Measurements from ENCODE around the gene NHSL1.

The NHSL1 gene

DNA sequence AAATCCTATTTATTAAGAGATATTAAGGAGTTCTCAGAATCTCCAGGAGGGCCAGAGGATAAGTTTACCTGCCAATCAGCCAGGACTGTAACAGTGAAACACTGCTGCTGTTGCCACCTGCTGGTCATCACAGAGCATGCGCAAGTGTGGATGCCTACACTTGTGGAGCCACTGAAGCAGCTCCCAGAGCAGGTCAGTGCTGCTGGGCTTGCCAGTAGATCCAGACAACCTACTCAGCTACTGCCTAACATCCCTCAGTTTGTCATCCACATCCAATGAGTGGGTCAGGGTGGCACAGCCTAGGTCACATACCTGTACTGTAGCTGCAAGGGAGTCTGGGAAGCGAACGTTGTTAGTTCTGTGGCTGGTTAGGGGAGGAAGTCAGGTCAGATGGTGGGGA, 18.3 kb upstream of the NHSL1 start:
- TF ChIP-seq, protein P1, sequence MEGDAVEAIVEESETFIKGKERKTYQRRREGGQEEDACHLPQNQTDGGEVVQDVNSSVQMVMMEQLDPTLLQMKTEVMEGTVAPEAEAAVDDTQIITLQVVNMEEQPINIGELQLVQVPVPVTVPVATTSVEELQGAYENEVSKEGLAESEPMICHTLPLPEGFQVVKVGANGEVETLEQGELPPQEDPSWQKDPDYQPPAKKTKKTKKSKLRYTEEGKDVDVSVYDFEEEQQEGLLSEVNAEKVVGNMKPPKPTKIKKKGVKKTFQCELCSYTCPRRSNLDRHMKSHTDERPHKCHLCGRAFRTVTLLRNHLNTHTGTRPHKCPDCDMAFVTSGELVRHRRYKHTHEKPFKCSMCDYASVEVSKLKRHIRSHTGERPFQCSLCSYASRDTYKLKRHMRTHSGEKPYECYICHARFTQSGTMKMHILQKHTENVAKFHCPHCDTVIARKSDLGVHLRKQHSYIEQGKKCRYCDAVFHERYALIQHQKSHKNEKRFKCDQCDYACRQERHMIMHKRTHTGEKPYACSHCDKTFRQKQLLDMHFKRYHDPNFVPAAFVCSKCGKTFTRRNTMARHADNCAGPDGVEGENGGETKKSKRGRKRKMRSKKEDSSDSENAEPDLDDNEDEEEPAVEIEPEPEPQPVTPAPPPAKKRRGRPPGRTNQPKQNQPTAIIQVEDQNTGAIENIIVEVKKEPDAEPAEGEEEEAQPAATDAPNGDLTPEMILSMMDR (IDR thresholded peaks at IDR 0.05): peak; percentile 77

GRCh38 chr6:138515657-138516248, 16.5 kb upstream of the NHSL1 start:
- Histone ChIP-seq H3K4me1 (ENCODE audit: control insufficient read depth in 1 of 2, insufficient read depth in 1 of 2, low read depth in 1 of 2, low read length in 1 of 2) (no peaks in the 10 kb centered on the region), H3K9me3 (no peaks in the 10 kb centered on the region), H3K4me3 (ENCODE audit: low read depth in 1 of 2, low read length in 1 of 2) (no peak overlapping the region), H3K36me3 (no peaks in the 10 kb centered on the region), H3K27ac (no peak overlapping the region), H3K27me3 (no peaks in the 10 kb centered on the region)
- TF ChIP-seq, protein P1 (IDR thresholded peaks at IDR 0.05): no peak

More for the DNA sequence above, 18.3 kb upstream of the NHSL1 start:
- no peak overlapping the region for H3K27ac ChIP-seq
- no peaks in the 10 kb centered on the region for H3K36me3 ChIP-seq
- H3K9me3 ChIP-seq: no peaks in the 10 kb centered on the region
- no peaks in the 10 kb centered on the region for H3K27me3 ChIP-seq
- peaks cover 5 to 6% of the 10 kb centered on the region in 2 experiments for H3K4me1 ChIP-seq (ENCODE audit: control insufficient read depth in 1 of 2, insufficient read depth in 1 of 2, low read depth in 1 of 2, low read length in 1 of 2)
- no peak overlapping the region for H3K4me3 ChIP-seq (ENCODE audit: low read depth in 1 of 2, low read length in 1 of 2)

GRCh38 chr6:138514860-138515540, 15.7 kb upstream of the NHSL1 start:
- TF ChIP-seq, protein P1 (IDR thresholded peaks at IDR 0.05): no peak
- H3K9me3 ChIP-seq: no peaks in the 10 kb centered on the region
- no peaks in the 10 kb centered on the region for H3K36me3 ChIP-seq
- H3K4me1 ChIP-seq (ENCODE audit: control insufficient read depth in 1 of 2, insufficient read depth in 1 of 2, low read depth in 1 of 2, low read length in 1 of 2): no peaks in the 10 kb centered on the region
- H3K4me3 ChIP-seq (ENCODE audit: low read depth in 1 of 2, low read length in 1 of 2): no peak overlapping the region
- H3K27ac ChIP-seq: no peak overlapping the region
- no peaks in the 10 kb centered on the region for H3K27me3 ChIP-seq

DNA sequence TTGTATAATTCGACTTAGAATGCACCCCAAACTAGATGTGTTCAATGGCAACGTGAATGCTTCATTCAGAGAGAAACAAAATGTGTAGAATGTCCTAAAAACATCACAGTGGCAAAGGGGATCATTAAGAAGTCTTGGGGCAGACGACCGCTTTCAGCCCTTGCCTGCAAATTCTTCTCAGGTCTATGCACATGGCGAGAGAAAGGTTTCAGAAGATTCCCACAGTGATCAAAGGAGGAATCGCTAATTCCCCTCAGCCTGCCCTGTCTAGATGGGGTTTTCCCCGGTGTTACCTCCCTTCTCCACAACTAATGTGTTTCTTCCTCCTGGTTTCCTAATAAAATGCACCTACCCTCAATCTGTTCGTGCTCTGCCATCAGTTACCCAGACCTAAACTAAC, 13.3 kb upstream of the NHSL1 start:
- H3K27ac ChIP-seq: no peak overlapping the region
- H3K4me3 ChIP-seq (ENCODE audit: low read depth in 1 of 2, low read length in 1 of 2): no peak overlapping the region
- TF ChIP-seq, protein P1 (IDR thresholded peaks at IDR 0.05): no peak
- no peaks in the 10 kb centered on the region for H3K4me1 ChIP-seq (ENCODE audit: control insufficient read depth in 1 of 2, insufficient read depth in 1 of 2, low read depth in 1 of 2, low read length in 1 of 2)
- no peaks in the 10 kb centered on the region for H3K36me3 ChIP-seq
- H3K27me3 ChIP-seq: no peaks in the 10 kb centered on the region
- no peaks in the 10 kb centered on the region for H3K9me3 ChIP-seq

DNA sequence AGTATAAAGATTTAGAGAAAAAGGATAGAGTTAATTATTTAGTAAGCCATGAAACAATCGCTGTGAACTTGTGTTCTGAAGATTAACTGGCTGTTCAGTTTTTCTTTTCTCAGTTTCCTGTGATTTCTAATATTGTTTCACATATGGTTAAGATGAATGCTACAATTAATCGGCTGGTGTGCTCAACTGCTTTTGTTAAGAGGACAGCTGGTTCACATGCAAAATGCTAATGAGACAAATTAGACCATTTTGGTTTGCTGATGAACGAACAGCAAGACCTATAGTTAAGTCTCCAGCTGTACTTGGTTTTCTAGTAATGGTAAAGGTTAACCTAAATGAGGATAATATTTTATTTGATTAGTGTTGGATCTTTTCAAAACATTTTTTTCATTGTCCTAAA, 10.8 kb upstream of the NHSL1 start:
- Histone ChIP-seq H3K9me3 (no peaks in the 10 kb centered on the region), H3K4me1 (ENCODE audit: control insufficient read depth in 1 of 2, insufficient read depth in 1 of 2, low read depth in 1 of 2, low read length in 1 of 2) (no peaks in the 10 kb centered on the region), H3K27ac (no peak overlapping the region), H3K27me3 (no peaks in the 10 kb centered on the region), H3K4me3 (ENCODE audit: low read depth in 1 of 2, low read length in 1 of 2) (no peak overlapping the region), H3K36me3 (no peaks in the 10 kb centered on the region)
- TF ChIP-seq, protein P1 (IDR thresholded peaks at IDR 0.05): no peak
